ENCODE measurements around the gene HERC4.

- no peak for TF ChIP-seq EZH2phosphoT487 (IDR thresholded peaks at IDR 0.05; ENCODE audit: borderline replicate concordance, low read depth, low read length)
- TF ChIP-seq, protein P1, sequence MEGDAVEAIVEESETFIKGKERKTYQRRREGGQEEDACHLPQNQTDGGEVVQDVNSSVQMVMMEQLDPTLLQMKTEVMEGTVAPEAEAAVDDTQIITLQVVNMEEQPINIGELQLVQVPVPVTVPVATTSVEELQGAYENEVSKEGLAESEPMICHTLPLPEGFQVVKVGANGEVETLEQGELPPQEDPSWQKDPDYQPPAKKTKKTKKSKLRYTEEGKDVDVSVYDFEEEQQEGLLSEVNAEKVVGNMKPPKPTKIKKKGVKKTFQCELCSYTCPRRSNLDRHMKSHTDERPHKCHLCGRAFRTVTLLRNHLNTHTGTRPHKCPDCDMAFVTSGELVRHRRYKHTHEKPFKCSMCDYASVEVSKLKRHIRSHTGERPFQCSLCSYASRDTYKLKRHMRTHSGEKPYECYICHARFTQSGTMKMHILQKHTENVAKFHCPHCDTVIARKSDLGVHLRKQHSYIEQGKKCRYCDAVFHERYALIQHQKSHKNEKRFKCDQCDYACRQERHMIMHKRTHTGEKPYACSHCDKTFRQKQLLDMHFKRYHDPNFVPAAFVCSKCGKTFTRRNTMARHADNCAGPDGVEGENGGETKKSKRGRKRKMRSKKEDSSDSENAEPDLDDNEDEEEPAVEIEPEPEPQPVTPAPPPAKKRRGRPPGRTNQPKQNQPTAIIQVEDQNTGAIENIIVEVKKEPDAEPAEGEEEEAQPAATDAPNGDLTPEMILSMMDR (conservative IDR thresholded peaks at IDR 0.05; ENCODE audit: low read length) = no peak
Observed at GRCh38 chr10:68103261-68103878, 28.3 kb upstream of the HERC4 start.
